GM21717 (cell line): ENCODE measurements around the gene LARP4.
A peak's percentile ranks its signal among the peaks of the same experiment; 100 is the strongest.
"Not testable (repeated sequence)": the region's sequence is repeated elsewhere in the genome, so short reads cannot be mapped to it uniquely, and the experiment has no call there.

Source experiments
- ATAC-seq: cut with Tn5 transposase; IDR thresholded peaks from one replicate; pipeline ENCODE4 v1.9.1; 2021; ENCODE audit warnings: mild to moderate bottlenecking, moderate library complexity; ENCODE audit not compliant: unreplicated experiment

LARP4 gene

DNA sequence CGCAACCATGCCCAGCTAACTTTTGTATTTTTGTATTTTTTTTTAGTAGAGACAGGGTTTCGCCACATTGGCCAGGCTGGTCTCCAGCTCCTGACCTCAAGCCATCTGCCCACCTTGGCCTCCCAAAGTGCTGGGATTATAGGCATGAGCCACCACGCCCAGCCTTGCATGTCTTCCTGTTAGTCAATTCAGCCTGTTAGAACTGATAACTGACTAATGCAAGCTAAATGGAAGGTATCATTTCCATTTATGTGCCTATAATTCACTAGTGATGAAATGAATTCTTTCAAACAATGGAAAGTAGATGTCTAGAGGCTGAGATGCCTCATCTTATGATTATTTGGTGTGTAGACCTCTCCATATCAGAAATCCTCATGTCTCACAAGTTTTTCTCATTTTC lies 66.8 kb downstream of the LARP4 start:
- no peak for ATAC-seq

DNA sequence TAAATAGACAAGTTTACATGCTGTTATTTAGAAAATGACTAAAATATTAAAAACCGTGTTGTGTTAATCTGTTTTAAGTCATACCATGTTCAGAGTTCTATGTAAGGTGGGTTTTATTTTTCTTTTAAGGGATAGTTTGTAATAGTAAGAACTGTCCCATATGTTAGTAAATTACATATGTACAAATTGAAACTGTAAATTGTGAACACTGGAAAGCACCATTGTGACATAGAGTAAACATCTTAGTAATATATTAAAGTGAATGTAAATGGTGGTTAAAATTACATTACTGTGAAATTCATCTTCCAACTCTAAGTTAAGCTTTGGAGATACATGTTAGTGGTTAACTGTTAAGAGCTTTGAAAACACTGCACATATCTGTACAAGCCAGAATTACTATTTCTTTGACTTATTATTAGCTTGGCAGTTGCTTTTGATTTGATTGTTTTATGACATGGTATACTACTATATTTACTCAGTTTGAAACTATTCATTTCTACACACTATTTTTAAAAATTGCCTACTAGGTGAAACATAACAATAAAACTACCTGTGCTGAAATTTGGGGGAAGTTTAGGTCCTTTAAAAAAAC lies 76.7 kb downstream of the LARP4 start:
- ATAC-seq = no peak

DNA sequence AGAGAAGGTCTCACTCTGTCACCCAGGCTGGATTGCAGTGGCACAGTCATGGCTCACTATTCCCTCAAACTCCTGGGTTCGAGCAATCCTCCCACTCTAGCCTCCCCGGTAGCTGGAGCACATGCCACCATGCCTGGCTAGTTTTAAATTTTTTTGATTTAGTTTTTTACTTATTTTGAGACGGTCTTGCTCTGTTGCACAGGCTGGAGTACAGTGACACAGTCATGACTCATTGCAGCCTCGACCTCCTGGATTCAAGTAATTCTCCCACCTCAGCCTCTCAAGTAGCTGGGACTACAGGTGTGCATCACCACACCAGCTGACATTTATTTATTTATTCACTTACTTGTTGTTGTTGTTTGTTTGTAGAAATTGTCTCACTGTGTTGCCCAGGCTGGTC lies 81.9 kb downstream of the LARP4 start:
- ATAC-seq = no peak

DNA sequence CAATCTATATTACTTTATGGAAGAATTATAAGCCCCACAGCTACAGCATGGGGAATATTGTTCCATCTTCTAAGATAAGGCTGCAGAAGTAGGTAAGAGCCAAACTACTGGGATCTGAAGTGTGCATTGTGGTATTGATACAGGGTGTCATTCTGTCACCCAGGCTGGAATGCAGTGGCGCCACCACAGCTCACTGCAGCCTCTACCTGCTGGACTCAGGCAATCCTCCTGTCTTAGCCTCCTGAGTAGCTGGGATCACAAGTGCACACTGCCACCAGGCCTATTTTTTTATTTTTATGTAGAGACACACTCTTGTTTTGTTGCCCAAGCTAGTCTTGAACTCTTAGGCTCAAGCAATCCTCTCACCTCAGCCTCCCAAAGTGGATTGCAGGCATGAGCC lies 82.8 kb downstream of the LARP4 start:
- ATAC-seq = no peak

DNA sequence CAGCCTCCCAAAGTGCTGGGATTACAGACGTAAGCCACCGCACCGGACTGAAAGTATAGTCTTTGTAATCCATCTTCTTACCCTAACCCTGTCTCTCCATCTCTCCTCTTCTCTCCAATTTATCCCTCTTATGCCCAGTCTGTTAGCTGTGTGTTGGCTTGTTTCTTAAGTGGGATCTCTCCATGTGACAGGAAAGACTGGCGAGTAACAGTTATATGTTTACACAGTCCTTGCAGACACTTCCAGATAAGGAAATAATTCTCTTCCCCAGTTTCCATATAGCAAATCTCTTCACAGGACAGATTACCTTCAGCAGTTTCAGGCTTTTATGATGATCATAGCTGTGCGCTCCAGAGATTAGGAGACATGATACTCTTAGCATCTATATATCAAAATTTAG lies 88.1 kb downstream of the LARP4 start:
- no peak for ATAC-seq

DNA sequence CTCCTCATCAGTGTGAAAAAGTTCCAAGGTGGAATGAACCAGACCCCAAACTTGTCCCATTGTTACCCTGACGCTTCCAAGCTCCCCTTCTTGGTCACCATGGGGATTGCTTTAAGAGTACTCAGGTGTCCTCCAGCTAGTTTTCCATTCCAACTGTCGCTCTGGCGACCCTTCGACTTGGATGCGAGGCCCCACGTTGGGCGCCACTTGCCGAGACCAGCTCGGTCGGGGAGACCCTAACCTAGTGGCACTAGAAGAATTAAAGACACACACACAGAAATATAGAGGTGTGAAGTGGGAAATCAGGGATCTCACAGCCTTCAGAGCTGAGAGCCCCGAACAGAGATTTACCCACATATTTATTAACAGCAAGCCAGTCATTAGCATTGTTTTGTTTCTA lies 97.4 kb downstream of the LARP4 start:
- ATAC-seq = not testable (repeated sequence)

DNA sequence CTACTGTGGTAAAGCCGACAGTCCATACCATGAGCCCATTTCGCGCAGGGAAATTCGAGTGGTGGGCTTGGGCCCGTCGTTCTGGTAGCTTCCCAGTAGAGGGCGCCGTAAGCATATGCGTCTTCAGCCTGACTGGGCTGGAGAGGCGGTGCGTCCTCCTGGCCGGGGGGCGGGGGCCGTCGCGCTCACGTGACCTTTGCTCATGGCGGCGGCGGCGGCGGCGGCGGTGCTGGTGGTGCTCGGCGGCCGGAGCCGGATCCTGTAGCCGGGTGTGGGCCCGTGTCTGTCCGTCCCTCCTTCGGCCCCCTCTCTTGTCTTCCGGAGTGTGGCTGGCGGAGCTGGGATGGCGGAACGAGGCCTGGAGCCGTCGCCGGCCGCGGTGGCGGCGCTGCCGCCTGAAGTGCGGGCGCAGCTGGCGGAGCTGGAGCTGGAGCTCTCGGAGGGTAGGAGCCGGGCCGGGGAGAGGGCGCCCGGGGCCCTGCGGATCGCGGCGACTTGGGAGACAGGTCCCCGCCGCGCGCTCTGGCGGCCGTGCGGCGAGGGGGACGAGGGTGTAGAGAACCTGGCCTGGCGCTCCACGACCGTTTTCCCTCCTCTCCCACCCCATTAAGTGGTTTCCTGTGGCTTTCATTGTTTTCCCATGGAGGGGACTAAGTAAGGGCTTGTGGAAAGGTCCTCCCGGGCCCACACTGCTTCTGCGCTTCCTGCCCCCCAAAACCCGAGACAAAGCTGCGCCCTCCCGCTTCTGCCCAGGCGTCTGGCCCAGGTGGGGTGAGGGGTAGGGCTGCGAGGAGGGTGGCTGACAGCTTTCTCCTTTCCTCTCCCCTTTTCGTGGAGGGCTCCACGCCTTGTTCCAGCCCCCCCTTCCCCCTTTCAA lies 104.4 kb downstream of the LARP4 start, which contains the start of gene DIP2B:
Gene DIP2B, plus strand, starts transcription at position 188 of the 877 bp plus-strand sequence. Its CDS starts 156 bp downstream, at position 344.
- ATAC-seq = peak; percentile 69

DNA sequence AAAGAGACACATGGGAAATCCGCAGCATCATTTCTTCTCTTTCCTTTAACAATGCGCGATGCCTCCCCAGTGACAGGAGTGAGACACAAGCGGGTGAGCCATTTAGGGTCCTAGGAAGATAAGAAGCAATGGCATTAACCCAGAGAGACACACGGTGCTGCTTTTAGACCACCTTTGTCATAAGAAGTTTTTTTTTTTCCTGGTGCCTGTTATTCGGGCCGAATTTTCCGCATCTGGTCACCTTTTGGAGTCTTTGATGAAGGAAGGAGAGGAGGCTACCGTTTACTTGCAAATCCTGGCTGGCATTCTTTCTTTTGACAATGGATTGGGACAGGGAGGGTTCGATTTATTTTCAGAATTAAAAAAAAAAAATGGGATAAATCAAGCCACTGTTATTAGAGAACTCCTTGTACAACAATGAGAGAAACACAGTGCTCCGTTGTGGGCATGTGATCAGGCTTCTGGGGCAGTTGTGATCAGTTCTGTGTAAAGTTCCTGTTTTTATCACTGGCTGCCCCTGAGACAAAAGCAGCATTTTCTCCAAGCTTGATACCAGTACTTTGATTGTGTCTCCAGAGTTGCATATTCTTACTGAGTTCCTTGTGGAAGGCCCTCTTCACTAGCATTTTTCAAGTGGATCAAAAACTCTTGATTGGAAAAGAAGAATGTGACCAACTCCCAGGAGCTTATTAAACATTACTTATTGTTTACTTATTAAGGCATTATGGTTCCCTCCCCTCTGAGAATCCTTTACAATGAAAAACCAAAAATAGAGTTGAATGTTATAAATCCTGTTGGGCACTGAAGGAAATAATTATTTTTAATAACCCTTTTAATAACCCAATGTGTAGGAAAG lies 105.2 kb downstream of the LARP4 start:
- ATAC-seq = no peak

DNA sequence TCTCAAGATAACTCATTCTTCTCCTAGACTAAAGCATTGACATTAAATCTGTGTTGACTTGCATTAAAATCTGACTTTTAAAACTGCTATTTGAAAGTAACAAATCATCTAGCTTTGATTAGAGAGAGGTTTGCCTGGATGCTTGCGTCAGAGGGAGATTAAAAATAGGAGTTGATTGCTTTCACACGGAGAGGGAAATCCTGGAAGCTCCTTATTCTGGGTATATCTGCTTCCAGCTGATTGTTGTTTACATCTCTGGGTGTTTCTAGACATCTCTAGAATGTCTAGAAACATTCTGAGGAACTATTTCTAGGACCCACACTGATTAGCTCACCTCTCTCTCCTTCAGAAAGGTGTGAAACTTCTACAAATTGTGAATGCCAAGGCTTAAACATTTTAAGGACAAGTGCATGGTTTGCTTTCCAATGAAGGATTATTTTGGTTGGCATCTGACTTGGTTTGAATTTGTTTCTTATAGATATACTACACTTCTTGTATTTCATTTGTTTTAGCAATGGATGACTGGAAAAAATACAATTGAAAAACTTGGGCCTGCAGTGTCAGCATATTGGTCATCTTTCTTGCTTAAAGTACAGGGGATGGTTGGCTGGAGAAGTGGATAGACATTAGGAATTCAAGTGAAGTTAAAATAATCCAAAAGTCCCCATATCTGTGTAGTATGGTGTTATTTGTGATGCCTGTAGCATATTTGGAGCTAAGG lies 106.2 kb downstream of the LARP4 start:
- ATAC-seq = no peak

DNA sequence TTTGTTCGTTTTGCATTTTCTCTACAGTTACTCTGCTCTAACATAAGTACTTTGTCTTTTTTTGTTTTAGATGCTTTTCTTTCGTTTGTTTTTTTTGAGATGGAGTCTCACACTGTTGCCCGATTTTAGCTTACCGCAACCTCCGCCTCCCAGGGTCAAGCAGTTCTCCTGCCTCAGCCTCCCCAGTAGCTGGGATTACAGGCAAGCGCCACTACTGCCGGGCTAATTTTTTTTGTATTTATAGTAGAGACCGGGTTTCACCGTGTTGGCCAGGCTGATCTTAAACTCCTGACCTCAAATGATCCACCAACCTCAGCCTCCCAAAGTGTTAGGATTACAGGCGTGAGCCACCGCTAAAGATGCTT lies 106.8 kb downstream of the LARP4 start:
- no peak for ATAC-seq

DNA sequence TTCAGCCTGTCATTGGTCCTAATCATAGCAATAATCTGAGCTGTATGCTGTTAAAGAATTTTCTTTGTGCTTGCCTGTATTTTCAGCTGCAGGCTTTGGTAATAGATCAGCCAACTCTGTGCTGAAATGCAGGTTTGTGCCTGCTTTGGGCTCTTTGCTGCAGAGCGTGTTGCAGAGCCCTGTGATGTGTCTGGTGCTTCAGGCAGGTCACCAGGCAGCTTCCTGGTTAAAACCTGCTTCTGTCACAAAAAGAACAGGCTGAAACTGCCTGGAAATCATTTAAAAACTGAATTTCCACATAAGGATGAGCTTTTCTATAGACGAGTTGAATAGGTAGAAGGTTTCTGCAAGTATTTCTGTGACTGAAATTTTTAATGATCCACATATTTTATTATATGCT lies 107.2 kb downstream of the LARP4 start:
- no peak for ATAC-seq

DNA sequence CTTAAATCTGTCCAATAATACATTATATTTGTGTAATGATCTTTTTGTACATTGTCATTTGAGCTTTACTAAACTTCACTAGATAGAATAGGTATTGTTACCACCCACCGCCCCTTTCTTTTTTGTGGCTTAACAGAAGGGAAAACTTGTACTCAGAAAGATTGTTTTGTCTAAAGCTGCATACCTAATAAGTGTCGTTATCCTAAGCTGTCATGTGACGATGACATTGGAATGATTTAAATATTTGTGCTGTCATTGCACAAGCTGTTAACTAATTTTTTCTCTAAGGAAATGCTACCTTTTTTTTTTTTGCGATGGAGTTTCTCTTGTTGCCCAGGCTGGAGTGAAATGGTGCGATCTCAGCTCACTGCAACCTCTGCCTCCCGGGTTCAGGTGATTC lies 107.7 kb downstream of the LARP4 start:
- no peak for ATAC-seq

DNA sequence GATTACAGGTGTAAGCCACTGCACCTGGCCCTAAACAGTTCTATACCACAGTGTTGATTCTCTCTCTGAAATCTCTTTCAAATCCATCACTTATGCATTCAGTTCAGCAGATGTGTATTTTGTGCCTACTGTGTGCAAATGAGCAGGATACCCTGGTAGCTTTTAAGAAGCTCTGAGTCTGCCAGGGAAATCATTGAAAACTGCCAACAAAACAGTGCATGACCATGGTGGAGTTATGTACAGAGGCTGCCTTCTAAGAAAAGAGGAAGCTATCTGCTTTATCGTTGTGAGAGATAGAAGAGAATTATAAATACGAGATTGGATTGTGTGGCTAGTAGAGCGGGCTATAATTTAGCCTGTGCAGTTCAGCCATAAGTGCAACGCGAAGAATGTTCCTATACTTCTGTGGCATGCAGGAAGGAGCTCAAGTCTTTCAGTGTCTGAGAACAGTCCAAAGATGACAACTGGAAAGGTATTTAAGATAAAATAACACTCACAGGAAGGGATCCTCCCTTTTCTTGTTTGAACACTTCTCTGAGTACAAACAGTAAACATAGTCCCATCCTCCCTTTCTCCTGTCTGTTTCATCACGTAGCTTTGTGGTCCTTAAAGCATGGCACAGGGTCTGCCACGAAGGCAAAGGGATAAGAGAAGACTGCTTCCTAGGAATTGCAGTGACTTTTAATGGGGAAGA lies 108.4 kb downstream of the LARP4 start:
- ATAC-seq = no peak

DNA sequence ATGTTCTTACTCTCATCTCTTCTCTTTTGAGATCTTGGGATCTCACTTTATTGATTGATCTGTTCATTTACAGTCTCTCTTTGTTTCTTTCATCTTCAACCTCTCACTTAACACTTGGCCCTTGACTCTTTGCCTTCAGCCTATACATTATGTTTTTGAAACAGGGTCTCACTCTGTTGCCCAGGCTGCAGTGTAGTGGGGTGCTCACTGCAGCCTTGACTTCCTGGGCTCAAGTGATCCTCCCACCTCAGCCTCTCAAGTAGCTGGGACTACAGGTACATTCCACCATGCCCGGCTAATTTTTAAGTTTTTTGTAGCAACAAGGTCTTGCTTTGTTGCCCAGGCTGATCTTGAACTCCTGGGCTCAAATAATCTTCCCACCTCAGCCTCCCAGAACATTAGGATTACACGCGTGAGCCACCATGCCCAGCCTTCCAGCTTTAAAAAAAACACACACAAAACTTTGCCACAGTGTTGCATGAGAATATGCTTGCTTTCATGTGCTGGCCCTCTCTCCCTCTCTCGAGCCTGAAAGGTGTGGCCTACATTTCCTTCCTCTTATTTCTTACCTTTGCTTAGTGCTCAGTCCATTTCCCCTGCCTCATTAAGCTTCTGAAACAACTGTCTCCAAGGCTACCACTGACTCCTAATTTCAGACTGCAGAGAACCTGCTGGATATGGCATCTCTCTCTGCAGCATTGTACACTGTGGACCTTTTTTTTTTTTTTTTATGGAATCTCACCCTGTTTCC lies 114.0 kb downstream of the LARP4 start:
- no peak for ATAC-seq

DNA sequence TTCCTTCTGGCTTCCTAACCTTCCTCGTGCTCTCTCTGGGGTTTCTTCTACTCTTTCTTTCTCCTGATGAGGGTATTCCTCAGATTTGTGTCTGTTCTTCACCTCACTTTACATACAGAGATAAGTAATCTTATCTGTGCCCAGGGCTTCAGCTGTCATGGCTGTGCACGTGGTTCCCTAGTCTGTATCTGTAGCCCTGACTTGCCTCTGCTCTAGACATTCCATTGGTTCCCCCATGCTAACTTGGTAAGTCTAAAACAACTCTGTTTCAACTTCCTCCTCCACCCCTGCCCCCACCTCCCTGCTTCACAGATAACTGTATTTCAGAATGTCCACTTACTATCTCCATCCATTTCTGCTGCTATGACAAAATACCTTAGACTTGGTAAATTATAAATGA lies 114.9 kb downstream of the LARP4 start:
- no peak for ATAC-seq

DNA sequence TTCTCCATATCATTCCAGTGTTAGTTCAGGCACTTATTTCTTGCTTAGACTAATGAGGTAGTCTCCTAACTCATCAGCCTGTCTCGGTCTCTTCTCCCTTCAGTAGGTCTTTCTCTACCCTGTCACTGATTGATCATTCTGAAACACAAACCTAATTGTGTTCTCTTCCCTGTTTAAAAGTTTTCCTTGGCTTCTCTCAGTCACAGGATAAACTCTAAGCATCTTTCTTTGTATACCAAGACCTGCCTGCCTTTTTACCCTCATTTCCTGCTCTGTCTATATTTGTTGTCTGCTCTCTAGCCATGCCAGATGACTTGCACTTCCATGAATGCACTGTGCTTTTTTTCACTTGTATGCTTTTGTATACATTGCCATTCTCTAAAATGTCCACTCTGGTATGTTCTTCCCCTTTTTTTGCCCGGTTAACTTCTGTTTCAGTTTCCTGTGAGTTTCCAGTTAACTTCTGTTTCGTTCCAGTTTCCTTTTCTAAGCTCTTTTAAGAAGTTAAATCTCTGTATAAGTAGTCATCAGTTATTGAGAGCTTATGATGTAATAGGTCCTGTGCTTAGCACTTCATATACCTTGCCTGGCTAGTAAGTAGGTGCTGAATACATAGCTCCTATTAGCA lies 116.8 kb downstream of the LARP4 start:
- ATAC-seq = peak; percentile 57

DNA sequence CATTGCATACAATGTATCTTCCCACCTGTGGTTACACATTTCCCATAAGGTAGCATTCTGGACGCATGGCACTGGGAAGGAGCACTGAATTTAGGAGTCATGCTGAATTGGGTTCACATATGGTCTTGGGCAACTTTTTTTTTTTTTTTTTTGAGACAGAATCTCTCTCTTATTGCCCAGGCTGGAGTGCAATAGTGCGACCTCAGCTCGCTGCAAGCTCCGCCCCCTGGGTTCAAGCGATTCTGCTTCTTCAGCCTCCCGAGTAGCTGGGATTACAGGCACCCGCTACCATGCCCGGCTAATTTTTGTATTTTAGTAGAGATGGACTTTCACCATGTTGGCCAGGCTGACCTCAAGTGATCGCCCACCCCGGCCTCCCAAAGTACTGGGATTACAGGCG lies 117.4 kb downstream of the LARP4 start:
- no peak for ATAC-seq

DNA sequence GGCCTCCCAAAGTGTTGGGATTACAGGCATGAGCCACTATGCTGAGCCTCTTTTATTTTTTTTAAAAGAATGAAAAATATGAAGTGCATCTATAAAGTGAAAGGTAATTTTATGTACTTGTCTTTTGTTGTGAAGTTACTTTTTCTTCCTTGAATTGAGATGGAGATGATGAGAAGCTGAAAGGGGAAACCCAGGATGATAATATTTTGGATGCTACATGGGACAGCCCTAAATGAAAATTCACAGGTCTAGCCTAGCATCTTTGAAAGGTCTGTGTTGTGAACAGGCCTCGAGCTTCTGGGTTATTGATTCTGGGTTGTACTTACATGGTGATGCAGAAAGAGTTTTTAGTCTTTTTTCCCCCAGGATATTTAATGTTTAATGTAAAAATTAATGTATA lies 118.7 kb downstream of the LARP4 start:
- ATAC-seq = no peak
